ENCODE results near the gene URB2. TPM values are rescaled to one million over a fixed set of nuclear protein-coding genes. Genes with fewer than 3 reads are reported as not detected.

The URB2 gene
- total RNA-seq, 3 donors from 2014 or later (not counting 1 experiment from before 2014, with no cell fraction given): 5.5 to 10.4 (median 9.8) TPM

DNA sequence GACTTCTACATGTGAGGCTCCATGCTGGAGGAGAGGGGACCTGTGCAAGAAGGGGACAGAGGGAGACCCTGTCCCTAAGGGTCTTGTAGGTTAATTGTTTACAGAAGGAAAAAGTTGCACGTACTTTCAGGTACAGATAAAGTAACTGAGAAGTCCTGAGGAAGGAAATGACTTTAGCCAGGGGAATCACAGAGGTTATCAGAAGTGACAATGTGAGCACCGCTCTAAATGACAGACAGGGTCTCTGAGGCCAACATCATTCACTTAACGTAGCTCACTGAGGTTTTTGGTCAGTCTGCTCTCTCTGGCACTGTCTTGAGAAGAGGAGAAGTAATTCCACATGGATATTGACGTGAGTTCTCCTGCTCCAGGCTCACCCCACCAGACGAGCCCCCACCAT lies 12.1 kb upstream of the URB2 start:
- WGBS (ENCODE audit: insufficient coverage): 94% methylated on average over 5 of the region's 5 CpGs
- peaks cover 48% of the 10 kb centered on the region for H3K36me3 ChIP-seq (ENCODE audit: control insufficient read depth, insufficient read depth, low read length)
- no peak overlapping the region for H3K4me3 ChIP-seq (ENCODE audit: low read length)
- H3K27ac Mint-ChIP-seq: no peak overlapping the region
- no peak overlapping the region for H3K4me3 Mint-ChIP-seq
- no peak for ATAC-seq
- no peaks in the 10 kb centered on the region for H3K9me3 ChIP-seq (ENCODE audit: control insufficient read depth, insufficient read depth, low read length)
- TF ChIP-seq, protein P1, sequence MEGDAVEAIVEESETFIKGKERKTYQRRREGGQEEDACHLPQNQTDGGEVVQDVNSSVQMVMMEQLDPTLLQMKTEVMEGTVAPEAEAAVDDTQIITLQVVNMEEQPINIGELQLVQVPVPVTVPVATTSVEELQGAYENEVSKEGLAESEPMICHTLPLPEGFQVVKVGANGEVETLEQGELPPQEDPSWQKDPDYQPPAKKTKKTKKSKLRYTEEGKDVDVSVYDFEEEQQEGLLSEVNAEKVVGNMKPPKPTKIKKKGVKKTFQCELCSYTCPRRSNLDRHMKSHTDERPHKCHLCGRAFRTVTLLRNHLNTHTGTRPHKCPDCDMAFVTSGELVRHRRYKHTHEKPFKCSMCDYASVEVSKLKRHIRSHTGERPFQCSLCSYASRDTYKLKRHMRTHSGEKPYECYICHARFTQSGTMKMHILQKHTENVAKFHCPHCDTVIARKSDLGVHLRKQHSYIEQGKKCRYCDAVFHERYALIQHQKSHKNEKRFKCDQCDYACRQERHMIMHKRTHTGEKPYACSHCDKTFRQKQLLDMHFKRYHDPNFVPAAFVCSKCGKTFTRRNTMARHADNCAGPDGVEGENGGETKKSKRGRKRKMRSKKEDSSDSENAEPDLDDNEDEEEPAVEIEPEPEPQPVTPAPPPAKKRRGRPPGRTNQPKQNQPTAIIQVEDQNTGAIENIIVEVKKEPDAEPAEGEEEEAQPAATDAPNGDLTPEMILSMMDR (IDR thresholded peaks at IDR 0.05): no peak
- peaks cover 19% of the 10 kb centered on the region for H3K36me3 Mint-ChIP-seq
- H3K9me3 Mint-ChIP-seq: no peaks in the 10 kb centered on the region
- peaks cover 0 to 6% of the 10 kb centered on the region in 2 donors for H3K4me1 Mint-ChIP-seq
- intact Hi-C loops (cut with micrococcal nuclease): no loop called here
- H3K4me1 ChIP-seq (ENCODE audit: control insufficient read depth, insufficient read depth, low read length): no peaks in the 10 kb centered on the region
- no peak overlapping the region for H3K27ac ChIP-seq (ENCODE audit: low read length)
- H3K27me3 ChIP-seq (ENCODE audit: control insufficient read depth, insufficient read depth, low read length): no peaks in the 10 kb centered on the region
- H3K27me3 Mint-ChIP-seq (ENCODE audit: low read depth in 2 of 2): no peaks in the 10 kb centered on the region
- no peak for DNase-seq

DNA sequence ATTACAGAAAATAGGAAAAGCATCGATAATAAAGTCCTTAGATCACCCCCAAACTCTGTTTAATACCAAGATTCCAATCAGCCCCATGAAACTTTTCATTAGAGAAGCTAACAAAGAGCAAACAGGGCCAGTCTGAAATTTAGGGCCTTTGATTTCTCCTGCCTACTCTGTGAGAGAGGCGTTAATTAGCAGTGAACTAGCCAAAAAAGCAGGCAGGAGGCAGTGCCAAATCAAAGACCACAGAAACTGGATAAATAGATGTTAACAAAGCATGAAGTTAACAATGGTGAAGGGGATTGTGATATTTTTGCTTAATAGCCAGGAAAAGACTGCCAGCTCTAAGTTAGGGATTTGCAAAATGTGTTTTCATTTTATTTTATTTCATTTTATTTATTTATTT lies 11.3 kb upstream of the URB2 start:
- no peak for DNase-seq
- no peak overlapping the region for H3K27ac ChIP-seq (ENCODE audit: low read length)
- peaks cover 4 to 9% of the 10 kb centered on the region in 2 donors for H3K4me1 Mint-ChIP-seq
- H3K4me1 ChIP-seq (ENCODE audit: control insufficient read depth, insufficient read depth, low read length): no peaks in the 10 kb centered on the region
- H3K36me3 ChIP-seq (ENCODE audit: control insufficient read depth, insufficient read depth, low read length): peaks cover 40% of the 10 kb centered on the region
- H3K27me3 Mint-ChIP-seq (ENCODE audit: low read depth in 2 of 2): no peaks in the 10 kb centered on the region
- H3K36me3 Mint-ChIP-seq: peaks cover 12% of the 10 kb centered on the region
- no peak overlapping the region for H3K27ac Mint-ChIP-seq
- ATAC-seq: no peak
- H3K27me3 ChIP-seq (ENCODE audit: control insufficient read depth, insufficient read depth, low read length): no peaks in the 10 kb centered on the region
- H3K4me3 Mint-ChIP-seq: no peak overlapping the region
- H3K4me3 ChIP-seq (ENCODE audit: low read length): no peak overlapping the region
- TF ChIP-seq, protein P1 (IDR thresholded peaks at IDR 0.05): no peak
- WGBS (ENCODE audit: insufficient coverage): 94% methylated on average over 2 of the region's 2 CpGs
- H3K9me3 ChIP-seq (ENCODE audit: control insufficient read depth, insufficient read depth, low read length): no peaks in the 10 kb centered on the region
- no peaks in the 10 kb centered on the region for H3K9me3 Mint-ChIP-seq
- intact Hi-C loops (cut with micrococcal nuclease): no loop called here

DNA sequence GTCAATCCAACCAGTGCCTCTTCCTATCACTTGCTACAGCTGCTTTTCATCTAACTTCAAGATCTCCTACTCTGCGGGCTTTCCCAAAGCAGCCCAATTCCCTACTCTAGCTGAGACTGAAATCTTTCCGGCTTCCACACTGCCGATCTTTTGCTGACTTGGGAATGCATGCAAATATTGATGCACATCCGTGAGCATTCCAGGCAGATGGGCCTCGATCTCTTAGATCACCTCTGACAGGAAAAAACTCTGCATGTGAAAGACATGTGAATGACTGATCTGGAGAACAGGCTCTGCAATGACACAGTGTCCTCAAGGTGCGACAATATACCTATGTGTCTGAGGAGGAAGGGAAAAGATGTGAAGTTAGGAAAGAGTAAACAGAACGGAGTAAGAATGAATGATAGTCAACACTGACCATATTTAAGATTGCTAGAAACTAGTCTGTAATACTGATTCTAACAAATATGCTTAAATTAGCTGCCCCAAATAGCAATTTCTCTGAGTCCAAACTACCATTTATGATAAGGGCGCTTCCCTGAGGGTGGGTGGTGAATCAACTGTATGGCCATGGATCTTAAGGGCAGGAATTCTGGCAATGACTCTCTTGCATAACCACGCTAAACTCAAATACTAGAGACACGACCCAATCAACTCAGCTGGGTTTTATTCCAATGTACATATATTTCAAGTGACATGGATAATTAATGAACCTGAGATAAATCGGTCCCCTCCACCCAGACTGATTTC lies 8.5 kb upstream of the URB2 start:
- H3K4me3 Mint-ChIP-seq: no peak overlapping the region
- no peak overlapping the region for H3K27ac Mint-ChIP-seq
- Histone ChIP-seq H3K36me3 (ENCODE audit: control insufficient read depth, insufficient read depth, low read length) (peaks cover 15% of the 10 kb centered on the region), H3K9me3 (ENCODE audit: control insufficient read depth, insufficient read depth, low read length) (no peaks in the 10 kb centered on the region), H3K4me1 (ENCODE audit: control insufficient read depth, insufficient read depth, low read length) (no peaks in the 10 kb centered on the region), H3K27ac (ENCODE audit: low read length) (no peak overlapping the region), H3K4me3 (ENCODE audit: low read length) (no peak overlapping the region), H3K27me3 (ENCODE audit: control insufficient read depth, insufficient read depth, low read length) (no peaks in the 10 kb centered on the region)
- 97% methylated on average over 7 of the region's 11 CpGs for WGBS (ENCODE audit: insufficient coverage)
- DNase-seq (no peak), ATAC-seq (no peak)
- no peaks in the 10 kb centered on the region for H3K9me3 Mint-ChIP-seq
- peaks cover 13 to 14% of the 10 kb centered on the region in 2 donors for H3K4me1 Mint-ChIP-seq
- H3K36me3 Mint-ChIP-seq: peaks cover under 1% of the 10 kb centered on the region
- TF ChIP-seq, protein P1 (IDR thresholded peaks at IDR 0.05): no peak
- intact Hi-C loops (cut with micrococcal nuclease): no loop called here
- H3K27me3 Mint-ChIP-seq (ENCODE audit: low read depth in 2 of 2): no peaks in the 10 kb centered on the region

DNA sequence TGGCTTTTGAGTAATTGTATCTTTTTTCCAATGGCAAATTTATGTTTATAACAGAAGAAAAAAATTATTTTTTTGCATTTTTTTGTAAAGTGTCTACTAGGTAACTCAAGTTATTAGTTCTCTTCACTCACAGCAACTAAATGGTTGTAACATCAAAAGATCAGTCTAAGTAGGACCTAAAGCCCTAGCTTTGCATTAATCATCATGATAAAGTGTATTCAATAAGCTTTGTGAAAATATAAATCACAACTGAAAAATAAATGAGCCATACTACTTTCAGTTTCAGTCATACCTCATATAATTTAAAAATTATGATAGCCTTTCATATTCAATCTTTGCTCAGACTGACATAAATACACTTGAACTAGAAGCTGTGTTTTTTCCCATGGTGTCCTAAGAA lies 7.0 kb upstream of the URB2 start:
- TF ChIP-seq, protein P1 (IDR thresholded peaks at IDR 0.05): no peak
- intact Hi-C loops (cut with micrococcal nuclease): no loop called here

More for the DNA sequence above, 7.0 kb upstream of the URB2 start:
- H3K4me1 ChIP-seq (ENCODE audit: control insufficient read depth, insufficient read depth, low read length): no peaks in the 10 kb centered on the region
- no peaks in the 10 kb centered on the region for H3K9me3 ChIP-seq (ENCODE audit: control insufficient read depth, insufficient read depth, low read length)
- peaks cover 4% of the 10 kb centered on the region for H3K36me3 ChIP-seq (ENCODE audit: control insufficient read depth, insufficient read depth, low read length)
- Mint-ChIP-seq H3K9me3 (no peaks in the 10 kb centered on the region), H3K4me3 (no peak overlapping the region), H3K27me3 (ENCODE audit: low read depth in 2 of 2) (no peaks in the 10 kb centered on the region), H3K36me3 (no peaks in the 10 kb centered on the region), H3K4me1 (peaks cover 22 to 23% of the 10 kb centered on the region in 2 donors), H3K27ac (no peak overlapping the region)
- H3K27ac ChIP-seq (ENCODE audit: low read length): no peak overlapping the region
- H3K4me3 ChIP-seq (ENCODE audit: low read length): no peak overlapping the region
- no peak for ATAC-seq
- DNase-seq: no peak
- no peaks in the 10 kb centered on the region for H3K27me3 ChIP-seq (ENCODE audit: control insufficient read depth, insufficient read depth, low read length)

Measured in natural killer cell (primary cell).